SW 1271 (cell line): Measurements from ENCODE around the gene ARHGAP10.
A peak's percentile ranks its signal among the peaks of the same experiment; 100 is the strongest.
"Not testable (repeated sequence)": the region's sequence is repeated elsewhere in the genome, so short reads cannot be mapped to it uniquely, and the experiment has no call there.

Experiments
- DNase-seq, 2 experiments: peaks; one replicate each; lab custom pipeline; 2025; lab: John Stamatoyannopoulos, UW

Gene ARHGAP10

DNA sequence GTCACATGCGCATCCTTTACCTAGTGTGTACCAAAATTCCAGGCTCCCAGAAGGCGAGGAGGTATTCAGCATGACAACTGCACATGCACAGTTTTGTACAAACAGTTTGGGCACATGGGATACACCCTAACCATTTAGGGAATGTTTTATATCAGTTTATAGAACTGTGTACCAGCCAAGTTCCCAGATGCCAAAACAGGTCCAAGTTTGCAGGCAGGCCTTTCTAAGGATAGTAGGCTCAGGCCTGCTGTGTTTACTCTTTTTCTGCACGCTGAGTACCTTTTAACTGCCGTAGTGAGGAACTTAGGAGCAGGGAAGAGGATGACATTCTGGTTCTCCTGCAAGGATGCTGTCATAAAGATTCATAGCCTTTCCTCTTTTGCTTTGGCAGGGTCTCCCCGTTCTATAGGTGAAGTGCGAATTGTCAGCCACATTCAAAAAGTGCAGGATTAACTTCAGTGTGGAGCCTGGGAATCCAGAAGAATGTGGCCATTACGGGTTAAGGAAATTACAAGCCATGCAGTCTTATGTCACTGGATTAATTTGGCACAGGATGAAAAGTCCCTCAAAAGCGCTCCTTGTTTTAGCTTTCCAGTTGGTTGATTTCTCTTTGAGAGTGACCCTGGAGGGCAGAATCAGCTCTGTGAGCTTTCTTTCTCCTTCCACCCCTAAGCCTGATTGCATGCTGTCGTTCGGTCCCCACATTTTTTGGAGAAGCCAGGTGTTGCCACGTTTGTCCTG, 259.8 kb downstream of the ARHGAP10 start:
- no peak for DNase-seq

DNA sequence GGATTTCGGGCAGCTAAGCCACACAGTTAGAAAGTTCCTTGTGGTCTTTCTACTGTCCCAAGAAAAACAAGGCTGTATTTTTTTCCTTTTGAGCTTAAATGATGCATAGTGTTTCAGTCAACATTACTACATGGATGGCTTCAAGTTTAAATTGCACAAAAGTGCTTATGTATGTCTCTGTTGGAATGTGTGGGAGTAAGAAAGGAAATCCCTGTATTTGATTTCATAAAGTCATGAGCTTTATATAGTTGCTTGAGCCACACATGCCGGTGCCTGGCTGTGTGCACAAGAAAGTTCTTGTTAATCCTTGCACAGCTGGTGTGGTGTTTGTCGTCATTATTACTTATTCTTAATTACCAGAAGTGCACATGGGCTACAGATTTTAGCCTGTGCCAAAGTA, 262.2 kb downstream of the ARHGAP10 start:
- no peak for DNase-seq

DNA sequence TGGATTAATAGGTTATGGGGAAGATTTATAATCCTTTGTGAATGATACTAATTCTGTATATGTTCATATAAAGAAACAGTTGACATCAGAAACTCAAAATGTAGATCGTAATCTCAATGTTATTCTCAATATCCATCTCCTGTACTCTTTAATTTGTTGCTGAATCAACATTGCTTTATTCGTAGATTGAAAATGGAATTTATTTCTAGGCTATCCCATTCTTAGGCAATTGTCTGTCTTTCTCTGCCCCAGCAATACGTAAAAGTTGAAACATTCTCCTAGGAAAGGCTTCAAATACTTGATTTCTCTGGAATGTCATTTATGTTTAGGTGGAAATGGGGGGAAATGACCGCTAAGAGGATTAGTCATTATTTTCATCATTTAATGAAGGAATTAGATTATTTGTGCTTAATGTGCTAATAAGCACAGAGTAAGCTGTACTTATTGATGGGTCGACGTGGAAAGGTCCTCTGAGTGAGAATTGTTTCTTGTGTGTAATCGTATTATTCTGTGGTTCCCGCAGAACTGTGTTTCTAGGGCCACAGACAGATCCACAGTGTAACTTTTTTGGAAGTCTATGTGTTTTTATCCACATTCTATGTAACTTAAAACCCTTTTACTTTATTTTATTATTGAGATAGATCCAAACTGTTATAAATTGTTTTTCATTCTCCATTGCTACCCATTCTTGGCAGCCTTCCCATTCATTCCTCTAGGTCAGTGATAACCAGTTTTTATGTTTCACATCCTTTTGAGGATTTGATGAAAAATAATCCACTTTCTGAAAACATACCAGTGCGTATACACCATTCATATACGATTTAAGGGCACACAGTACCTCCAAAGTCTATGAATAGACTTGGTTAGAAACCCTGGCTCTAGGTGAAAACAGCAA, 262.9 kb downstream of the ARHGAP10 start:
- no peak for DNase-seq

DNA sequence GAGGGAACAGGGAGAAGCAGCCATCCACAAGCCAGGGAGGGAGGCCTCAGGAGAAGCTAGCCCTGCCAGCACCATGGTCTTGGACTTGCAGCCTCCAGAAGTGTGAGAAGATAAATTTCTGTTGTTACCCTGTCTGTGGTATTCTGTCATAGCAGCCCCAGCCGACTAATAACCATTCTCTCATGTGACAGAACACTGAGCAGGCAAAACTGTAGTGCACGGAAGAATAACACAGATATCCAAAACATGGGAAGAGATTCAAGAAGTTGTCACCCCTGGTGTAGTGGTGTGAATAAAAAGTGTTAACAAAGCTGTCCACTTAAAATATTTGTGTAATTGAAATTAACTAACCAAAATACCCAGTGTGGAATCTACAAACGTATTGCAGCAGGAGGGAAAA, 265.0 kb downstream of the ARHGAP10 start:
- DNase-seq, result no peak

DNA sequence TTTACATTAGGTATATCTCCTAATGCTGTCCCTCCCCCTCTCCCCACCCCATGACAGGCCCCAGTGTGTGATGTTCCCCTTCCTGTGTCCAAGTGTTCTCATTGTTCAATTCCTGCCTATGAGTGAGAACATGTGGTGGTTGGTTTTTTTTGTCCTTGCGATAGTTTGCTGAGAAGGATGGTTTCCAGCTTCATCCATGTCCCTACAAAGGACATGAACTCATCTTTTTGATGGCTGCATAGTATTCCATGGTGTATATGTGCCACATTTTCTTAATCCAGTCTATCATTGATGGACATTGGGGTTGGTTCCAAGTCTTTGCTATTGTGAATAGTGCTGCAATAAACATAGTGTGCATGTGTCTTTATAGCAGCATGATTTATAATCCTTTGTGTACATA, 268.1 kb downstream of the ARHGAP10 start:
- DNase-seq, result not testable (repeated sequence)

DNA sequence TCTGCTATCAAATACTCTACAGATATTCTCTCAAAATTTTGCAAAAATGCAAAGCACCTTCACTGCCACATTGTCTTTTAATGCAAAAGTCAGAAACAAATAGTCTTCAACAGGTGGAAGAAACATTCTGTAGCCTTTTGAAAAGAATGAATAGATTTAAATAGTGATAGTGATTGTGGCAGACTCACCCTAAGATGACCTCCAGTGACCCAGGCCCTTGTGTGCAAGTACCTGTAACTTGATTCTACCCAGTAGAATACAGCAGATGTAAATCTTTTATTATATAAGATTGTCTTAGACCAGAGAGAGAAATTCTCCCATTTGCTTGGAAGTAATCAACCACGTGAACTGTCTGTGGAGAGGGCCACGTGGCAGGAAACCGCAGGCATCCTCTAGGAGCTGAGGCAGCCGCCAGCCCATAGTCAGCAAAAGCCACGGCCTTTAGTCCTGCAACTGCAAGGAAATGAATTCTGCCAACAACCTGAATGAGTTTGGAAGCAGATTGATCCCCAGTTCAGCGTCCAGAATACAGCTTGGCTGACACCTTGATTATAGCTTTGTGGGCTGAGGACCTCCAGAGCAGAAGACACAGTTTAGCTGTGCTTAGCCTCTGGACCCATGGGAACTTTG, 272.5 kb downstream of the ARHGAP10 start:
- DNase-seq, result no peak

DNA sequence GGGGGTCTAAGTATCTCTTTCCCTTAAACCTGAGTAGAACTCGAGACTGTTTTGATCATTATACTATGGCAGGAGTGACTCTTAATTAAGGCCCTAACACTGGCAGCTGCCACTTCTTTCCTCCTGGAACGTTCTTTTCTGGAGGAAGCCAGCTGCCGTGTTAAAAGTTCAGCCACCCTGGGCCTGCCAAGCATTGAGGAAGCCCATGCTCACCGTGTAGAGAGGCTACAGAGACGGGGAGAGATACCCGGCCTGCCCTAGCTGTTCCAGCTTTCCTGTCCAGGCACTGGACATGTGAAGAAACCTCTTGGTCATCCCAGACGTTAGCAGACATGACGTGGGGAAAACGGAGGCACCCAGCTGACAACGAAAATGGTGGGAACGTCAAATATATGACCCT, 274.1 kb downstream of the ARHGAP10 start:
- no peak for DNase-seq

DNA sequence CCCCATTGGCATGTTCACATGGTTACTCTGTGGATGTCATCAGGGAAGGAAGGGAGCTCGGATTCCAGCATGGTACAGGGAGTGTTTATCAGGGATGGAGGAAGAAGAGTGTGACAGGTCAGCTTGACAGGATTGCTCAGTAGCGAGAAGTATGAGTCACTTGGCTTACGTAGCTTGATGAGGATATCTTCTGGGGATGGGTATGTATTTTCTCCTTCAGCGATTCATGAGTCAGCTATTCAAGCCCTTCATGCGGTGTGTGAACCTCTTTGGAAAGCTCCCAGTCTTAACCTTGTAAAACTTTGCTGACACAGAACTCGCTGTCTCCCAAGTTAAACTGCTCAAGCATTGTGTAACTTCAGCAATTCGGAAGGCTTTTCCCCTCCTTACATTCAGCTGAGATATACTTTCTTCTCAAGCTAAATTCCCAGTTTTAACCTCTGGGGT, 275.4 kb downstream of the ARHGAP10 start:
- DNase-seq, result peak; percentile 1 to 33

DNA sequence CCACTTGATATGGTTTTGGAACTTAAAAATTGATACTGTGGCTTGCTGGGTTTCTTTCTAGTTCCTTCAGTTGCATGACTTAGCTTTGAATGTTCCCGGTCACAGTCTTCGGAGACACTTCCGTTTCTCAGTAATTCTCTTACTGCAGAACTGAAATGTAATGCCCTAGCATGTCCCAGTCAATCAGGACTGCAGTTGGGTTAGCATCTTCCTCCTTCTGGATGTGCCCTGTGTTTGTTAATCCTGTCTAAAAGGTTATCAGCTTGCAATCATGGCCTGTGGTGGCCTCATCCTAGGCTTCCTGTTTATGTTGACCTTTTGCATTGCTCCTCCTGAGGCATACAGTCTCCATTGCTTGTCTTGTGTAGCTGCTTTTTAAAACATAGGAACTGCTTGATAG, 275.9 kb downstream of the ARHGAP10 start:
- DNase-seq, result no peak

DNA sequence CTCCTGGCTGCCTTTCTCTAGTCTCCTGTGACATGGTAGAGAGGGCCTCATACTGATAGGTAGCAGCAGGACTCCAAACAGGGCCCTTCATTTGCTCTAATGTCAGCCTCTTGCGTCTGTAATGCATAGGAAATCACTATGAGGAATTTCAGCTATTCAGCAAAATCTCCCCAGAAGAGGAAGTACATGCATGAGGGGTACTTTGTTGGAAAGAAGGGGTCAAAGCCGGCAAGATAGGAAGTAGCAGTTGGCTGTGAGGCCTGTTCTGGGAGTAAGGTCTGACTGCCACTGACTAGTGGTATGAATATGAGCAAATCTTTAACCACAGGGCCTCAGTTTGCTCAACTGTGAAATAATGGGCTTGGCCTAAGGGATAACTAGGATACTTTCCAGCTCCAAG, 283.2 kb downstream of the ARHGAP10 start:
- DNase-seq, result no peak

DNA sequence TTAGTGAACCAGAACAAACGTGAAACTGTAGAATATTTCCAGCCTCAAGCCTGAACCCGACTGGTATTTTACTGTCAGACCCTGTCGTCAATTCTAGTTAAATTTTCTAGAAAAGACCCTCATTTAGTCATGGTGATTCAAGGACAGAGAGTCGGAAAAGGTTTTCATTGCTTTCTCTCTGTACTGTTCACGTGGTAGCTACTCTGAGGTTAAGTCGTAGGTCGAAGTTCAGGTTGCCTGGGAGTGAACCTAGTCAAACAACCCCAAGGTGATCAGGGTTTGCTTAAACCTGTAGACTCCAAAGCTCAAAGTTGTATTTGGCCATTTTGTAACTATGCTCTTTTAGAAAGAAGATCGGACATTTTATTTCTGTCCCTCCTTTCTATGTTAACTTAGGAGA, 283.6 kb downstream of the ARHGAP10 start:
- no peak for DNase-seq

DNA sequence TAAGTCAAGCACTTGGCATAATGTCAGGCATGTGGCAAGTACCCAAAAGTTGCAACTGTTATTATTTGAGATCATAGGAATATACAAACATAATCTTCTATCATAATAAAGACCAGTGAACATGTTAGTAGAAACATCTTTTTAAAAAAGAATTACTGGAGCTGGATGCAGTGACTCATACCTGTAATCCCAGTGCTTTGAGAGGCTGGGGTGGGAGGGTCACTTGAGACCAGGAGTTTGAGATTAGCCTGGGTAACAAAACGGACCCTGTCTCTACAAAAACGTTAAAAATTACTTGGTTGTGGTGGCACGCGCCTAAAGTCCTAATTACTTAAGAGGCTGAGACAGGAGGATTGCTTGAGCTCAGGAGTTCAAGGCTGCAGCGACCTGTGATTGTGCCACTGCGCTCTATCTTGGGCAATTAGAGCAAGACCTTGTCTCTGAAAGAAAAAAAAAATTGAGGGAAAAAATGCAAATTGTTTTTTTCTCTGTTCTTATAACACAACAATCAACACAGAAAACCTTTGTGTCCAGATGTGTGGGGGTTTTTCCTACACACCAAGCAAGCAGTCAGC, 284.3 kb downstream of the ARHGAP10 start:
- DNase-seq, result no peak

DNA sequence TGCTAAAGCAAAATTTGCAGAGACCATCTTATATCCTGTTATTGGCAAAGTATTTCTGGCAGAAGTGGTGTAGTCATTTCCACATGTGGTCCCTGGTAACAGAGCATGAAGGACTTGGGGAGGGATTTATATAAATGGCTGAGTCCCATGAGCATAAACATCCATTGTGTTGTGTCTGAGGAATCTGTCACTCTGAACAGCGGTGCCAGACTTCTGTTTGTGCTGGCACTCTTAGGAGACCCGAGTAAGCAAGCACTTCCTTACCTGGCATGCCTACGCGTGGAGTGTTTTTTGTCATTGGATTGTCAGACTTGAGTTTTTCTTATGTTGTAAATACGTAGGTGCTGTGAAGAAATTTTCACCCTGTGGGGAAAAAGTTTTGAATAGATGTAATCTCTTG, 285.9 kb downstream of the ARHGAP10 start:
- no peak for DNase-seq

DNA sequence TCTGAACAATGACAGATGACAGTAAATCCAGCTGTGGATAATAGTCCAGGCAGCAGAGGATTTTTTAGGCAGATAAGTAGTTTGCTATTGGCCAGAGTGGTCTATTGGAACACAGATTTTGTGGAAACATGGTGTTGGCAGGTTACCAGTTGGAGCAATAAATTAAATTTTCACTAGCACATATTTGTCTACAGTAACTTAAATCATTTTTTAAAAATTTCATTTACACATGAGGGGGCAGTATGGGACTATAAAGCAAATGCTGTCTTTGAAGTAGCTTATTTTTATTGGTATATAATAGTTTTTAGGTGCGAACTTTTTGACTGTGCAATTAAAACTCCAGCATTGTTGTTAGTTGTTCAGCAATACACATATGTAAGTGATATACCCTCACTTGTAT, 289.8 kb downstream of the ARHGAP10 start:
- DNase-seq, result no peak

DNA sequence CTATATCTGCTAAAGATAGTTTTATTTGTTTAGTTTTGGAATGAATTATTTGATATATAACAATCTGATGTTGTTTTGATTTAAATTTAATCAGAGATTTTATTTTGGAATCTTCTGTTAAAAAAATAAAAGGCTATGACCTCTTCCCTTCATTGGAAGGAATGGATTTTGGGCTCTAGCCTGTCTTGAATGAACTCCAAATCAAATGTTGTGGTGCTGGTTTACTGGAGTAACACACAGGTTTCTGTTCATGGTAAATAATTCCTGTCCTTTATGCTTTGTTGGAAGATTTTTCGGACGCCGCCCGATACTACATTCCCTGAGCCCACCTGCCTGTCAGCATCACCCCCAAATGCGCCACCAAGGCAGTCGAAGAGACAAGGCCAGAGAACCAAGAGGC, 291.1 kb downstream of the ARHGAP10 start:
- no peak for DNase-seq

DNA sequence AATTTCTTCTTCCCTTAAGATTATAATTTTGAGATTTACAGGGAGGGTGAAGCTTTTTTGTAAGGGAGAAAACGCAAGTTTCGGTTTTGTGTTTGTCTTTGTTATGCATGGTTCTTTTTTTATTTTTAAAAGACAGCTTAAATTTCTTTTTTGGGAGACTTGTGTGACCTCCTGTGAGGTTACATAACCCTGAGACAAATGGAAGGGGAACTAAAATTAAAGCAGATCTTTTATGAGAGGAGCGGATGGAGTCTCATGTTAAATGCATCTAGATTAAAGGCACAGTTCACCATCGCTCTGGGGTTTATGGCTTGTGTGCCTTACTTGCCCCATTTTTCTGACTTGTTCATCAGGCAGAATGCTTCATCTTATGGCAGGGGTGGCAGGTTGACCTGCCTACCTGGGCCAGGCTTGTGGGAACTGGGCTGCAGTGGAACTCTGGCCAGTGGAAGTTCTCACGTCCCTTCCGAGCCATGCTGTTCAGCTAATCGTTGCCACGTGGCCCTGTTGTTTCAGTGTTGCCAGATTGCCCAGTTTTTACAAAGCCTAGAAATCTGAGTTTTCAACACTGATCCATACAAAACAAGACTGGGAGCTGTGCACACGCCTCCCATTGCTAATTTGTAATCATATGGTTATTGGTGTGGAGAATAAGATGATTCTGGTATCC, 291.8 kb downstream of the ARHGAP10 start:
- DNase-seq, result no peak

DNA sequence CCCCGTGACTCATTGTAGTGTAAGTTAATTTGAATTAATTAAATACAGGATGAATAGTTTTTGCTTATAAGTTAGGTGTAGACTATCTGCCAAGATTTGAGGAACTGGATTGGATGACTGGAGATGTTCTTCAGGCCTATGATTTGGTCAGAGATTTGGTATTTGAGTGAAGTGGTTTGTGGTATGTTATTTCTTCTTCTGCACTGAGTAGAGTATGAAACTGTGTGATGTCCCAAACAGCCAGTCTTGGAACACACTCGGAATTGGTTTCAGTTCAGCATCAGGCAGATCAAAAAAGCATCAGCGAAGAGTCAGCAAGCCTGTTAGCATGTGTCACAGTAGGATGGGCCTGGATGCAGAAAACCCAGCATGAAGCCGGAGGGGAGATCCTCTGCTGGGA, 294.1 kb downstream of the ARHGAP10 start:
- no peak for DNase-seq

DNA sequence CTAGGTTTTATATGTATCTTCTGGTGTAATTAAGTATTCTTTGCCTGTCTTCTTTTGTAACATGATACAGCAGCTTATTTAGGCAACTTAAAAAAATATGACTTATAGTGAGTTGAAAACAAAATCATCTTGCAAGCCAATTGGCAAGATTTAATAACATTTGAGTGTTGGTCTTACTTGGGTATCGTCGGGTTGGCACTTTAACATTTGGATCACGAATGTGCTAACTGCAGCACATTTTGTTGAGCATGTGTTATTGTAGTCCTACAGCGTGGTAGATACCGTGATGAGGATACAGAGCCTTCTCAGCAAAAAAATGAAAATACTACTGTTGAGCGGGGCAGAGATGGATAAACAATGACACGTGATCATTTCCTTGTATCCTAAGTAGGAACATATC, 295.3 kb downstream of the ARHGAP10 start:
- DNase-seq, result no peak

DNA sequence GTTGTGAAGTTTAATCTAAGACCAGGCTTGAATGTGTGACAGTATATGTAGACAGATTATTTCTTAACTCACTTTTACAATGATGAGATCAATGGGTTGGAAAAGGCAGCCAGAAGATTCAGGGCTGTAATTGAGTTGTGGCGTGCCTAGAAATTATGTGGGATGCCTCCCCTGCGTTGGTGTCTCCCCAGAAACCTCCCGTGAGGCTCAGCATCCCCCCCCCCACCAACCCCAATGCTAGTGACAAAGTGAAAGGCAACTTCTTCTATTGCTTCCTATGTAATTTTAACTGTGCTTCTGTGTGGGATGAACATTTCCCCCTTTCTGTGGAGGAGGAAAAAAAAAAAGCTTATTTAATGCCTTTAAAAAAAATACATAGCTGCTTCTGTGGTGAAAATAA, 297.9 kb downstream of the ARHGAP10 start:
- no peak for DNase-seq

DNA sequence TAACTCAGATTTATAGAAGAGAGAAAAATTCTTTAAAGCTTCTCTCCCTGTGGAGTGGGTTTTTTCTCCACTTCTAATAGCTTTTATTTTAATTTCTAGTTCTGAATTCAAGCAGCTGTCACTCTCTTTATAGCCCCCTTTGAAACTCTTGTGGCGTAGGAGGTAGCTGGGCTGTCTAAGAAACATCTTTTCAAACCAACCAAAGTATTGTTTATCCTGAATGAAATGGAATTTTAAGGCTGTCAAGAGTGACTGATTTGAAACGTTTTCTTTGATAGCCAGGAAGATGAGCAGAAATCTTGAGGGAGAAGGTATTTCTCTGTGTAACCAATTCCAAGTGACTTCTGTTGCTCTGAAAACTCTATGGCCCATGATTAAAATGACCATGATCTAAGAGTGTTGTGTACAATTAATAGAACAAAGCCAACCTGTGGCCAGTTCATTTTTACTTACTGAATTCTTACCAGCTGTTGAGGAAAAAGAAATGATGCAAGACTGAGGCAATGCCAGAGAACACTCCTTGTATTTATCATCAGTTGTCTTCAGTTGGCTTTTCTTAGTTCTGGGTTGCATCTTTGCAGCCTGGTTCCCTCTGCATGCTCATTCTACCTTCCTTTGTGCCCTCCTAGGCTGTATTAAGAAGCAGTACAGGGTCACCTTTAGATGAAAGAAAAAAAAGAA, 298.4 kb downstream of the ARHGAP10 start:
- DNase-seq, result no peak

DNA sequence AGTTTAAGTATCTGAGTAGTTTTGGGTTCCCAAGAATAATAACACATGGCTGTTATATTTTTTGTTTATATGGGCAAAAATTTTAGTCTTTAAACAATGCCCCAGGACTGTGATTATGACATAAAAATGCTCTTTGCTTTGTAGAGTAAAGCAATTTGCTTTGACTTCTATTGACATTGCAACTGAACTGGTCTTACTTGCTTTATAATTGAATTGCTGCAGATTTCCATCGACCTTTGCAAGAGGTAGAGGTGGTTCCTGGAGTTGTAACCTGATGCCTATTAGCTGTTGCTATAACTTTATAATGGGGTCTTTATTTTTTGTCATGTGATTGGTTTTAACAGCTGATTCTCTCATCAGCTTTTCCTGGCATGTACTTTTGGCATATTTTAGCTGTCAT, 302.9 kb downstream of the ARHGAP10 start:
- no peak for DNase-seq
